ENCODE results near the gene DST. TPM values are rescaled to one million over a fixed set of nuclear protein-coding genes. Genes with fewer than 3 reads are reported as not detected.

DST gene
- polyA plus RNA-seq, 1 experiment = 80.6 TPM

DNA sequence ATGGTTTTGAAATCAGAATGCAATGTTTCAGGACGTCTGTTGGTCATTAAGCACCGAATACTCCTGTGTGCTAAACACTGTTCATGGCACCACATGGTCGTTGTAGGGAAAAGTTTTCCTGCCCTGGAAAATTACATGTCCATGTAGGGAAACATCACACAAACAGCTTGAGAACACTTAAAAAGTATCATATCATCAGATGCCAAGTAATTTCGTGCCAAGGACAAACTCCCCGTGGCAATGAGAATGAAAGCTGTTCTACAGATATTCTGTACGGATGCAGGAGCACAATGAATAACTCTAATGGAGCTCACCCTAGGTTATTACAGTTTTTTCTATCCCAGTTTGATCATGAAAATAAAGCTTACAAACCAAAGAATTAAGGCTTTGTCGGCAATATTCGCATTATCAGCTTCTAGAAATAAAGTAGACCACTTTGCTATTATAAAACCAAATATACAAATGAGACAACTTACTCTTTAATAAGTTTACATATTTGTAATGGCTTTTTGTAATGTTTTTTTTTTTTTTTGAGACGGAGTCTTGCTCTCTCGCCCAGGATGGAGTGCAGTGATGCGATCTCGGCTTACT lies 4.6 kb upstream of the DST start:
- no peak overlapping the region for H3K4me3 ChIP-seq (ENCODE audit: low read depth, low read length)
- ChIA-PET CTCF (interaction anchor here (0.6 kb wide), 2 partner anchors 242 to 1930 kb away, joined by 3 read pairs; no protein-coding TSS in a partner anchor), POLR2A (interaction anchor here (0.6 kb wide), 1 partner anchor 204 kb away, joined by 3 read pairs; no protein-coding TSS in a partner anchor)
- H3K27me3 ChIP-seq (ENCODE audit: control insufficient read depth, insufficient read depth, low read length) = no peaks in the 10 kb centered on the region
- H3K36me3 ChIP-seq (ENCODE audit: control insufficient read depth, insufficient read depth, low read length) = peaks cover 6% of the 10 kb centered on the region
- TF ChIP-seq, protein P1, sequence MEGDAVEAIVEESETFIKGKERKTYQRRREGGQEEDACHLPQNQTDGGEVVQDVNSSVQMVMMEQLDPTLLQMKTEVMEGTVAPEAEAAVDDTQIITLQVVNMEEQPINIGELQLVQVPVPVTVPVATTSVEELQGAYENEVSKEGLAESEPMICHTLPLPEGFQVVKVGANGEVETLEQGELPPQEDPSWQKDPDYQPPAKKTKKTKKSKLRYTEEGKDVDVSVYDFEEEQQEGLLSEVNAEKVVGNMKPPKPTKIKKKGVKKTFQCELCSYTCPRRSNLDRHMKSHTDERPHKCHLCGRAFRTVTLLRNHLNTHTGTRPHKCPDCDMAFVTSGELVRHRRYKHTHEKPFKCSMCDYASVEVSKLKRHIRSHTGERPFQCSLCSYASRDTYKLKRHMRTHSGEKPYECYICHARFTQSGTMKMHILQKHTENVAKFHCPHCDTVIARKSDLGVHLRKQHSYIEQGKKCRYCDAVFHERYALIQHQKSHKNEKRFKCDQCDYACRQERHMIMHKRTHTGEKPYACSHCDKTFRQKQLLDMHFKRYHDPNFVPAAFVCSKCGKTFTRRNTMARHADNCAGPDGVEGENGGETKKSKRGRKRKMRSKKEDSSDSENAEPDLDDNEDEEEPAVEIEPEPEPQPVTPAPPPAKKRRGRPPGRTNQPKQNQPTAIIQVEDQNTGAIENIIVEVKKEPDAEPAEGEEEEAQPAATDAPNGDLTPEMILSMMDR (IDR thresholded peaks at IDR 0.05; ENCODE audit: insufficient read depth, low read depth, low read length) = no peak
- no peak for DNase-seq (ENCODE audit: low read depth)

GRCh38 chr6:56644366-56644765 lies 1.7 kb upstream of the DST start:
- CTCF ChIA-PET = interaction anchor here (0.9 to 3.4 kb wide), 6 partner anchors 11 to 207 kb away, joined by 3 to 17 read pairs (median 4); no protein-coding TSS in a partner anchor
- Histone ChIP-seq H3K4me3 (ENCODE audit: low read depth, low read length) (no peak overlapping the region), H3K36me3 (ENCODE audit: control insufficient read depth, insufficient read depth, low read length) (peaks cover 11% of the 10 kb centered on the region), H3K27me3 (ENCODE audit: control insufficient read depth, insufficient read depth, low read length) (no peaks in the 10 kb centered on the region)
- DNase-seq (ENCODE audit: low read depth) = no peak
- TF ChIP-seq, protein P1 (IDR thresholded peaks at IDR 0.05; ENCODE audit: insufficient read depth, low read depth, low read length) = no peak
- POLR2A ChIA-PET = interaction anchor here (0.7 kb wide), 1 partner anchor 102 kb away, joined by 3 read pairs; no protein-coding TSS in a partner anchor

DNA sequence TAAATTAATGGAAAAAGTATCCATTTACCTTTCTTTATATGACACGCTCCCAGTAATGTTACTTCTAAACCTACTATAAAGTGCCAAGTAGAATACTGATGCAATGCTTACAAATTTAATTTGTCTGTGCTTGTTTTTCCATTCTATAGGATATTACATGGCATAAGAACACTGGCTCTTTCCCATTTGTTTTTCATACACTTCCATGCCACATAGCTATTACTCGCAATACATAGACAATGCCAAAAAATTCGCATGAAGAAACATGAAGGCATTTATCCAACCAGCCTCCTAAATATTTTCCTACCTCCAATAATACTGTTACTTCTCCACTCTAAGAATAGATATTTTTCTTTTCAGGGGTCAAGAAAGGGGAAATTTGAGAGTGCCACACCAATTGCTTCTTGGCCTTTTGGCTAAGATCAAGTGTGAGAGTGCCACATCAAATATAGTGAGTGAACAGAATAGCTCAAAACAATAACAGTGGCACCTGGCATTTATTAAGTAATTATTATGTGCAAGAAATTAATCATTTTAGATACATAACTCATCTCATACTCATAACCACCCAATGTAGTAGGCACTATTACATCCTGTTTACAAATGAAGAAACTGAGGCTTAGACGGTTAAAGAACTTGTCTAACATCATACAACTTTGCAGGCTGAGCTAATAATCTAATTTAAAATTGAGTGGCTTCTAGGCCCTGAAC lies 845 bp upstream of the DST start:
- CTCF ChIA-PET = interaction anchor here (0.9 to 3.4 kb wide), 7 partner anchors 12 to 208 kb away, joined by 3 to 17 read pairs (median 4); no protein-coding TSS in a partner anchor
- H3K36me3 ChIP-seq (ENCODE audit: control insufficient read depth, insufficient read depth, low read length) = peaks cover 11% of the 10 kb centered on the region
- DNase-seq (ENCODE audit: low read depth) = no peak
- no peaks in the 10 kb centered on the region for H3K27me3 ChIP-seq (ENCODE audit: control insufficient read depth, insufficient read depth, low read length)
- TF ChIP-seq, protein P1 (IDR thresholded peaks at IDR 0.05; ENCODE audit: insufficient read depth, low read depth, low read length) = no peak
- POLR2A ChIA-PET = interaction anchor here (0.6 to 1.2 kb wide), 3 partner anchors 19 to 208 kb away, joined by 3 to 4 read pairs (median 4); no protein-coding TSS in a partner anchor
- no peak overlapping the region for H3K4me3 ChIP-seq (ENCODE audit: low read depth, low read length)

- Histone ChIP-seq H3K36me3 (ENCODE audit: control insufficient read depth, insufficient read depth, low read length) (peaks cover 11% of the 10 kb centered on the region), H3K4me3 (ENCODE audit: low read depth, low read length) (no peak overlapping the region), H3K27me3 (ENCODE audit: control insufficient read depth, insufficient read depth, low read length) (no peaks in the 10 kb centered on the region)
- CTCF ChIA-PET = interaction anchor here (1.5 to 1.9 kb wide), 4 partner anchors 56 to 211 kb away, joined by 4 to 6 read pairs (median 6); no protein-coding TSS in a partner anchor
- POLR2A ChIA-PET = no interaction called here
- DNase-seq (ENCODE audit: low read depth) = no peak
- TF ChIP-seq, protein P1 (IDR thresholded peaks at IDR 0.05; ENCODE audit: insufficient read depth, low read depth, low read length) = no peak
Measured at GRCh38 chr6:56640374-56640773, 2.3 kb downstream of the DST start.

DNA sequence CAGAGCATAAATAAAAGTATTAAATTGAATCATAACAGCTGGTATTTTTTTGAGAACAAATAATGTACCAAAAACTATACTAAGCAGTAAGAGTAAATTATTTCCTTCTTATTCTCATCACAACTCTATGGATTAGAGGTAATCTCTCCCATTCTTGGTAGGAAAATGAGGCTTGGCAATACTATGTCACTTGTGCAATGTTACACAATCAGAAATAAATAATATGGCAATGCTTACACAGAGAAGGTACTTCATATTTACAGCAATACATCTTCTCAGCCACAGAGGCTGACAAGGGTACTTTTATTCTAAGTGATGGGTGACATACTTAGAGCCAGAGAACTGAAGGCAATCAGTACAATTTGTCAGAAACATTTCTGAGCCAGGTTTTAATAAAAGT lies 3.9 kb downstream of the DST start:
- ChIA-PET CTCF (interaction anchor here (1.0 to 3.1 kb wide), 12 partner anchors 12 to 228 kb away, joined by 3 to 20 read pairs (median 5); no protein-coding TSS in a partner anchor), POLR2A (interaction anchor here (0.6 kb wide), 1 partner anchor 22 kb away, joined by 3 read pairs; no protein-coding TSS in a partner anchor)
- Histone ChIP-seq H3K4me3 (ENCODE audit: low read depth, low read length) (no peak overlapping the region), H3K36me3 (ENCODE audit: control insufficient read depth, insufficient read depth, low read length) (peaks cover 13% of the 10 kb centered on the region), H3K27me3 (ENCODE audit: control insufficient read depth, insufficient read depth, low read length) (no peaks in the 10 kb centered on the region)
- TF ChIP-seq, protein P1 (IDR thresholded peaks at IDR 0.05; ENCODE audit: insufficient read depth, low read depth, low read length) = no peak
- DNase-seq (ENCODE audit: low read depth) = no peak
